Testis (tissue), 3 donors: ENCODE measurements around the gene TUBB3. TPM values are rescaled to one million over a fixed set of nuclear protein-coding genes. Genes with fewer than 3 reads are reported as not detected.

Experiments used
- DNase-seq: peaks from one replicate; pipeline ENCODE4 v3.0.0-alpha.2; 2019
- H3K27ac ChIP-seq, 2 donors: fragments of 200-600 bp; sonication (generic); one replicate each; pipeline ENCODE4 v1.5.1; 2019
- H3K27me3 ChIP-seq: fragments of 200-600 bp; sonication (generic); one replicate; pipeline ENCODE4 v1.5.1; 2019
- H3K36me3 ChIP-seq: fragments of 200-600 bp; sonication (generic); one replicate; pipeline ENCODE4 v1.5.1; 2017; ENCODE audit warnings: low read depth; ENCODE audit errors: missing control alignments
- H3K4me1 ChIP-seq: fragments of 200-600 bp; sonication (generic); one replicate; pipeline ENCODE4 v1.5.1; 2019
- H3K4me3 ChIP-seq, 2 donors: fragments of 200-600 bp; sonication (generic); one replicate each; pipeline ENCODE4 v1.5.1; 2017 to 2019
- H3K9me3 ChIP-seq: fragments of 200-600 bp; sonication (generic); one replicate; pipeline ENCODE4 v1.5.1; 2017
- POLR2A ChIP-seq: fragments of 450-650 bp; IDR thresholded peaks from one replicate; pipeline ENCODE4 v1.6.1; 2017; ENCODE audit warnings: antibody characterized with exemption, mild to moderate bottlenecking, moderate library complexity
- WGBS, 2 donors: methylation state at CpG; one replicate each; pipeline ENCODE4 v1.1.5; 2018; 5-methylcytosine and 5-hydroxymethylcytosine counted together
- intact Hi-C: fragments of 100-400 bp; cut with DNase I; formaldehyde crosslinking; loops from one replicate; pipeline ENCODE4 v1.15.1; 2023; ENCODE audit warnings: low total_unique reads
- polyA plus RNA-seq: library from polyadenylated mRNA; stranded (reverse); fragments of 350-450 nt; fragmentation: Illumina TruSeq; extraction: RNeasy Lipid Tissue Mini Kit (QIAGEN cat#74804); gene quantifications from one replicate; pipeline ENCODE4 v1.2.3, GENCODE V29; 2014; ENCODE audit warnings: low read depth, low replicate concordance; ENCODE audit not compliant: insufficient read depth
- total RNA-seq, 2 donors: library from RNA; depleted of rRNA; stranded (reverse); fragments of >200 nt; gene quantifications; one replicate each; pipeline ENCODE4 v1.2.3, GENCODE V29; 2016
- TF ChIP-seq, protein P1 (sequence below), 3 experiments: fragments of 450-650 bp in 2 of 3; fragments of 200-600 bp in 1 of 3; sonication (generic) in 1 of 3; IDR thresholded peaks; one replicate each; pipeline ENCODE4 v1.5.1; 2016 to 2019; ENCODE audit warnings: antibody characterized with exemption in 3 of 3, mild to moderate bottlenecking in 2 of 3, moderate library complexity in 1 of 3

Gene TUBB3
- total and polyA plus RNA-seq, 3 donors from 2014 or later = 38.8 to 61.7 (median 56.5) TPM

DNA sequence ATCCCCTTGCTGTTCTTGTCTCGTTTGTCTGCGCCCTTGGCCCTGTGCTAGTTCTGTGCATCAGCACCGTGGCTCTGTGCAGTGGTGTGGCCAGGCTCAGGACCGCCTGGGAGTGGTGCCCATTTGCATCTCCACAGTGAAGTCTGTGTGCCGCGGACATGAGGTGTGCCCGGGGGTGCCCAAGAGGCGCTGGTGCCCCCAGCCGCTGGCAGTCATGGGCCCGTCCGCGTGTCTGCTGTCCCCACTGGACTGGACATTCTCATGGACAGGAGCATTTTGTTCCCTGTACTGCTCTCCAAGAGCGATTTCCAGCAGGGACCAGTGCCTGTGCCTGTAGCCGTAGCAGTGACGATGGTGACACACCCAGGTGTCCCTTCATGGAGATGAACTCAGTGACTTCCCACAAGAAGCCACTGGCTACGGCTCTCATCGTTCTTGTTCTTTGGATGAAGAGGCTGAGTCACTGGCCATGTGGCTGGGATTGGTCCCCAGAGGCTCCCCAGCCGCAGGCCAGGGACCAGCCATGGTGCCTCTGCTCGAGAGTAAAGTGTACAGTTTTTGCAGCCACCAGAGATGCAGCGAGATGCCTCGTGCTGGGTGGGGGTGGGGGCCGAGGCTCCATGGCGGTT, 17.5 kb upstream of the TUBB3 start:
- Histone ChIP-seq H3K4me1 (peaks cover 7% of the 10 kb centered on the region), H3K9me3 (no peaks in the 10 kb centered on the region), H3K36me3 (no peaks in the 10 kb centered on the region), H3K27me3 (no peaks in the 10 kb centered on the region), H3K4me3 (no peak overlapping the region), H3K27ac (no peak overlapping the region)
- DNase-seq = no peak
- TF ChIP-seq, protein P1, sequence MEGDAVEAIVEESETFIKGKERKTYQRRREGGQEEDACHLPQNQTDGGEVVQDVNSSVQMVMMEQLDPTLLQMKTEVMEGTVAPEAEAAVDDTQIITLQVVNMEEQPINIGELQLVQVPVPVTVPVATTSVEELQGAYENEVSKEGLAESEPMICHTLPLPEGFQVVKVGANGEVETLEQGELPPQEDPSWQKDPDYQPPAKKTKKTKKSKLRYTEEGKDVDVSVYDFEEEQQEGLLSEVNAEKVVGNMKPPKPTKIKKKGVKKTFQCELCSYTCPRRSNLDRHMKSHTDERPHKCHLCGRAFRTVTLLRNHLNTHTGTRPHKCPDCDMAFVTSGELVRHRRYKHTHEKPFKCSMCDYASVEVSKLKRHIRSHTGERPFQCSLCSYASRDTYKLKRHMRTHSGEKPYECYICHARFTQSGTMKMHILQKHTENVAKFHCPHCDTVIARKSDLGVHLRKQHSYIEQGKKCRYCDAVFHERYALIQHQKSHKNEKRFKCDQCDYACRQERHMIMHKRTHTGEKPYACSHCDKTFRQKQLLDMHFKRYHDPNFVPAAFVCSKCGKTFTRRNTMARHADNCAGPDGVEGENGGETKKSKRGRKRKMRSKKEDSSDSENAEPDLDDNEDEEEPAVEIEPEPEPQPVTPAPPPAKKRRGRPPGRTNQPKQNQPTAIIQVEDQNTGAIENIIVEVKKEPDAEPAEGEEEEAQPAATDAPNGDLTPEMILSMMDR (IDR thresholded peaks at IDR 0.05) = no peak
- no peak for TF ChIP-seq POLR2A
- intact Hi-C loops = no loop called here
- WGBS, 2 donors = 88 to 92% methylated on average over 20 to 23 of the region's 23 CpGs

DNA sequence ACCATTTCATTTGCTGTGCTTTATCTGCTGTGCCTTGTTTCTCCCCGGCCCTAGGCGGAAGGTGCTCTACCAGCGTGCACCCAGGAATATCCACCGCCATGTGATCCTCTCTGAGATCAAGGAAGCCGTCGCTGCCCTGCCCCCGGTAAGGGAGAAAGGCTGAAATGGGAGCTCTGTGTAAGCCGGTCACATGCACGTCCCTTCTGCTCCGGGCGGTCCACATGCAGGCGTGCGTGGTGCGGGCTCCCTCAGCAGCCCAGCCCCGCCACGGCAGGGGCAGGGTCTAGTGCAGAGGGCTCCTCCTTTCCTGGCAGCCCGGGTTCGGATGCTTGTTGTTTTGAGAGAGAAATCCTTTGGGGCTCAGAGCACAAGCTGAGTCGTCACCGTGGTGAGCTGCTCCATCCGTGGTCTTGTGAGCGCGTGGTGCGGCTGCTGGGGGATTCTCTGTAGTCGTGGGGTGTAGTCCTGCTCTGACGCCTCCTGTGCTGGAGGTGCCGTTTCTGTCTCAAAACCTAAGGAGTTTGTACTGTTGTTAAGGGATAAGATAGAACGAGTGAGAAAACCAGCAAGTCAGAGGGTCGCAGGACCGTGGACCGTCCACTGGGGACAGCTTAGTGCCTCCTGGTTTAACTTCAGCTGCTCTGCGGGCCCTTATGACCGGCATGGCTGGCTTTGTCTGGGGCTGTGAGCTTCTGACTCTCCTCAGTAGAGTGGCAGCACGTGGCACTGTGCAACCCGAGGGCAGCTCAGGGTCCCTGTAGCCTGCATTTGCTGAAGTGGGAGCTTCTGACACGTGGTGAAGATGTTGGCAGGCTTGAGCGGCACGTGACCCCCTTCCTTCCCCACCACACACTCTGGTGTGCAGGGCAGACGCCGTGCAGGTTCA, 16.8 kb upstream of the TUBB3 start:
- WGBS, 2 donors = 97% methylated on average over 35 to 40 of the region's 40 CpGs
- H3K4me3 ChIP-seq = no peak overlapping the region
- intact Hi-C loops = no loop called here
- TF ChIP-seq, protein P1 (IDR thresholded peaks at IDR 0.05) = no peak
- TF ChIP-seq POLR2A = no peak
- no peaks in the 10 kb centered on the region for H3K36me3 ChIP-seq
- H3K4me1 ChIP-seq = peaks cover 7% of the 10 kb centered on the region
- H3K27me3 ChIP-seq = no peaks in the 10 kb centered on the region
- H3K9me3 ChIP-seq = no peaks in the 10 kb centered on the region
- DNase-seq = no peak
- no peak overlapping the region for H3K27ac ChIP-seq

DNA sequence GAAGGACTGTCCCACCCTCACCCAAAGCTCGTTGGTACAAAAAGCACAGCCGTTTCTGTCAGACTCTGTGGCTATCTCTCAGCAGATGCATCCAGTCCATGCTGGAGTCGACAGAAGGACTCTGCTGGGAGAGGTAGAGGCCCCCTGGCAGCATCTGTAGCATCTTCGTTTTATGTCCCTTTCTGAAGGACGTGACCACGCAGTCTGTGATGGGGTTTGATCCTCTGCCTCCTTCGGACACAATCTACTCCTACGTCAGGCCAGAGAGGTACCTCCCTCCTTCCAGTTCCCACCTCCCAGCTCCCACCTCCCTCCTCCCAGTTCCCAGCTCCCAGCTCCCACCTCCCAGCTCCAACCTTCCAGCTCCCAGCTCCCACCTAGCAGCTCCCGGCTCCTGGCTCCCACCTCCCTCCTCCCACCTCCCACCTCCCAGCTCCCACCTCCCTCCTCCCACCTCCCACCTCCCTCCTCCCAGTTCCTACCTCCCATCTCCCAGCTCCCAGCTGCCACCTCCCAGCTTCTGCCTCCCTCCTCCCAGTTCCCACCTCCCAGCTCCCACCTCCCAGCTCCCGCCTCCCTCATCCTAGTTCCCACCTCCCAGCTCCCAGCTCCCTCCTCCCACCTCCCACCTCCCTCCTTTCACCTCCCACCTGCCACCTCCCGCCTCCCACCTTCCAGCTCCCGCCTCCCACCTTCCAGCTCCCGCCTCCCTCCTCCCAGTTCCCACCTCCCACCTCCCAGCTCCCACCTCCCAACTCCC, 15.9 kb upstream of the TUBB3 start:
- WGBS, 2 donors = 89 to 93% methylated on average over 13 of the region's 13 CpGs
- H3K9me3 ChIP-seq = no peaks in the 10 kb centered on the region
- H3K4me3 ChIP-seq = no peak overlapping the region
- no peaks in the 10 kb centered on the region for H3K27me3 ChIP-seq
- H3K36me3 ChIP-seq = no peaks in the 10 kb centered on the region
- intact Hi-C loops = no loop called here
- H3K27ac ChIP-seq = no peak overlapping the region
- peaks cover 7% of the 10 kb centered on the region for H3K4me1 ChIP-seq
- DNase-seq = no peak
- no peak for TF ChIP-seq POLR2A
- TF ChIP-seq, protein P1 (IDR thresholded peaks at IDR 0.05) = no peak

DNA sequence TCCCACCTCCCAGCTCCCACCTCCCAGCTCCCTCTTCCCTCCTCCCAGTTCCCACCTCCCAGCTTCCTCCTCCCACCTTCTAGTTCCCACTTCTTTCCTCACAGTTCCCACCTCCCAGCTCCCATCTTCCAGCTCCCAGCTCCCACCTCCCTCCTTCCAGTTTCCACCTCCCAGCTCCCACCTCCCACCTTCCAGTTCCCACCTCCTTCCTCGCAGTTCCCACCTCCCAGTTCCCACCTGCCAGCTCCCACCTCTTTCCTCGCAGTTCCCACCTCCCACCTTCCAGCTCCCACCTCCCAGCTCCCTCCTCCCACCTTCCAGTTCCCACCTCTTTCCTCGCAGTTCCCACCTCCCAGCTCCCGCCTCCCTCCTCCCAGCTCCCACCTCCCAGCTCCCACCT, 14.9 kb upstream of the TUBB3 start:
- intact Hi-C loops = no loop called here
- Histone ChIP-seq H3K9me3 (no peaks in the 10 kb centered on the region), H3K4me3 (no peak overlapping the region), H3K27me3 (no peaks in the 10 kb centered on the region), H3K36me3 (no peaks in the 10 kb centered on the region), H3K27ac (no peak overlapping the region), H3K4me1 (peaks cover 7% of the 10 kb centered on the region)
- TF ChIP-seq, protein P1 (IDR thresholded peaks at IDR 0.05) = no peak
- no peak for TF ChIP-seq POLR2A
- WGBS, 2 donors = 88 to 92% methylated on average over 4 of the region's 4 CpGs
- DNase-seq = no peak
